ENCODE measurements around the gene POLR1F.

DNA sequence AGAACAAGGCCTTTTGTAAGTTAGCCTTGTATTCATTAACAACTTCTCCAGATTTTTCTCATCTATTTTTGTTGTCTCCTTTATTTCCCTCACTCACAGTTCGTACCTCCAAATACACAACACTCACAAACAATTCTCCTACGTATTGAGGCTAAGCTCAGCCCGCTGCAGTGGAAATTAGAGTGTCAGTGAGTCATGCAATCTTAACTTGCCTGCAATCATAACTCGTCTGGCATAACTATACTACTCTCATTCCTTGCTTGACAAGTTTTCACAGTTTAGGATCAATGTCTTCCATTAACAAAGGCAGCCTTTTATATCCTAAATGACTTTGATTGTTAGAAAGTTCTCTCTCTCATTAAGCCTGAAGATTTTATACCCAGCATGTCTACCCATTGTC, 40.8 kb upstream of the POLR1F start:
- peak; percentile 58; the same call in 1 of the 2 replicates for TF ChIP-seq EP300 (IDR thresholded peaks at IDR 0.05; ENCODE audit: borderline replicate concordance)
- no peak for TF ChIP-seq TCF12 (IDR thresholded peaks at IDR 0.05; ENCODE audit: low read depth)
- TF ChIP-seq MAX (IDR thresholded peaks at IDR 0.05) = no peak
- TF ChIP-seq TEAD4 (IDR thresholded peaks at IDR 0.05) = 0 out of 2 replicates have a peak, but pooled peaks have one; percentile 31
- TF ChIP-seq CREB1 (IDR thresholded peaks at IDR 0.05; ENCODE audit: low read depth) = no peak
- TF ChIP-seq RAD21 (IDR thresholded peaks at IDR 0.05; ENCODE audit: low read depth) = no peak
- TF ChIP-seq EGR1 (IDR thresholded peaks at IDR 0.05) = no peak
- TF ChIP-seq YY1 (IDR thresholded peaks at IDR 0.05; ENCODE audit: low read depth) = no peak
- no peak for TF ChIP-seq TAF1 (IDR thresholded peaks at IDR 0.05; ENCODE audit: low read depth)
- no peak for TF ChIP-seq REST (IDR thresholded peaks at IDR 0.05; ENCODE audit: low read depth)
- 0 out of 2 replicates have a peak, but pooled peaks have one; percentile 12 for TF ChIP-seq NFIC (IDR thresholded peaks at IDR 0.05)
- no peak for TF ChIP-seq FOXM1 (IDR thresholded peaks at IDR 0.05; ENCODE audit: borderline replicate concordance, low read depth)
- no peak for TF ChIP-seq USF1 (IDR thresholded peaks at IDR 0.05)
